WTC11 (cell line): ENCODE results near the gene SLCO4A1. TPM values are rescaled to one million over a fixed set of nuclear protein-coding genes. Genes with fewer than 3 reads are reported as not detected.

ENCODE experiments used
- ATAC-seq: fragments of 200-7000 bp; cut with Tn5 transposase; 2 replicates; pipeline ENCODE4 v1.10.0; 2021; ENCODE audit warnings: mild to moderate bottlenecking, moderate library complexity
- CTCF ChIA-PET: fragments of 300-600 bp; sonication (Branson Sonifier 250); formaldehyde crosslinking; loops from one replicate; lab custom pipeline; 2021; ENCODE audit warnings: antibody characterized with exemption; lab: Charles Lee
- POLR2A ChIA-PET: fragments of 350-600 bp; sonication (Branson Sonifier 250); formaldehyde crosslinking; loops from one replicate; lab custom pipeline; 2021; ENCODE audit warnings: antibody characterized with exemption; lab: Charles Lee
- DNase-seq: peaks from one replicate; pipeline ENCODE4 v3.0.0; 2021; ENCODE audit warnings: low spot score
- H3K27ac Mint-ChIP-seq: 2 replicates; pipeline ENCODE4 v1.8.0; 2021; ENCODE audit warnings: mixed read lengths
- H3K27me3 Mint-ChIP-seq: 2 replicates; pipeline ENCODE4 v1.8.0; 2021; ENCODE audit warnings: low read depth, mild to moderate bottlenecking, moderate library complexity, mixed read lengths
- H3K36me3 Mint-ChIP-seq: 2 replicates; pipeline ENCODE4 v1.8.0; 2021; ENCODE audit warnings: mixed read lengths
- H3K4me1 Mint-ChIP-seq: 2 replicates; pipeline ENCODE4 v1.8.0; 2022; ENCODE audit warnings: mixed read lengths
- H3K4me3 Mint-ChIP-seq: 2 replicates; pipeline ENCODE4 v1.8.0; 2021; ENCODE audit warnings: mild to moderate bottlenecking, moderate library complexity, mixed read lengths
- H3K9me3 Mint-ChIP-seq: 2 replicates; pipeline ENCODE4 v1.8.0; 2021; ENCODE audit warnings: mixed read lengths
- ATF2 ChIP-seq: sonication (generic); formaldehyde crosslinking; IDR thresholded peaks from 2 replicates; pipeline ENCODE4 v1.8.1; 2022; ENCODE audit warnings: low read depth, missing genetic modification reagents, borderline replicate concordance
- ATF3 ChIP-seq: sonication (generic); formaldehyde crosslinking; conservative IDR thresholded peaks from 2 replicates; pipeline ENCODE4 v1.8.1; 2022; ENCODE audit warnings: mild to moderate bottlenecking, missing genetic modification reagents
- ATF6 ChIP-seq: sonication (generic); formaldehyde crosslinking; IDR thresholded peaks from 2 replicates; pipeline ENCODE4 v1.8.1; 2023; ENCODE audit warnings: mild to moderate bottlenecking, missing genetic modification reagents
- CDX4 ChIP-seq: fragments of 250-450 bp; sonication (Bioruptor Pico); IDR thresholded peaks from 2 replicates; pipeline ENCODE4 v1.9.0; 2021; ENCODE audit warnings: moderate library complexity, mild to moderate bottlenecking, inconsistent platforms, borderline replicate concordance
- ELF4 ChIP-seq: sonication (generic); formaldehyde crosslinking; IDR thresholded peaks from 2 replicates; pipeline ENCODE4 v1.8.1; 2022; ENCODE audit warnings: low read depth, mild to moderate bottlenecking, moderate library complexity, missing genetic modification reagents
- ETV6 ChIP-seq: sonication (generic); formaldehyde crosslinking; IDR thresholded peaks from 2 replicates; pipeline ENCODE4 v1.8.1; 2022; ENCODE audit warnings: mild to moderate bottlenecking, missing genetic modification reagents
- GABPB1 ChIP-seq: sonication (generic); formaldehyde crosslinking; IDR thresholded peaks from 2 replicates; pipeline ENCODE4 v1.8.1; 2023; ENCODE audit warnings: mild to moderate bottlenecking, missing genetic modification reagents
- NFATC4 ChIP-seq: fragments of 250-450 bp; sonication (Bioruptor Pico); IDR thresholded peaks from 2 replicates; pipeline ENCODE4 v1.9.0; 2021; ENCODE audit warnings: mild to moderate bottlenecking
- NR2C2 ChIP-seq: sonication (generic); formaldehyde crosslinking; IDR thresholded peaks from 2 replicates; pipeline ENCODE4 v1.8.0; 2022; ENCODE audit warnings: mild to moderate bottlenecking, missing genetic modification reagents
- SP1 ChIP-seq: sonication (generic); formaldehyde crosslinking; conservative IDR thresholded peaks from 2 replicates; pipeline ENCODE4 v1.8.1; 2022; ENCODE audit warnings: missing genetic modification reagents
- ZBTB43 ChIP-seq: sonication (generic); formaldehyde crosslinking; IDR thresholded peaks from 2 replicates; pipeline ENCODE4 v1.8.1; 2023; ENCODE audit warnings: mild to moderate bottlenecking, missing genetic modification reagents
- ZNF121 ChIP-seq: sonication (generic); formaldehyde crosslinking; IDR thresholded peaks from 2 replicates; pipeline ENCODE4 v1.8.0; 2023; ENCODE audit warnings: missing genetic modification reagents
- ZNF219 ChIP-seq: sonication (generic); formaldehyde crosslinking; IDR thresholded peaks from 2 replicates; pipeline ENCODE4 v1.8.0; 2023; ENCODE audit warnings: missing genetic modification reagents, mild to moderate bottlenecking, borderline replicate concordance
- ZNF396 ChIP-seq: fragments of 250-450 bp; sonication (Bioruptor Pico); IDR thresholded peaks from 2 replicates; pipeline ENCODE4 v1.8.0; 2021; ENCODE audit warnings: mild to moderate bottlenecking, moderate library complexity, borderline replicate concordance
- ZNF416 ChIP-seq: fragments of 250-450 bp; sonication (Bioruptor Pico); IDR thresholded peaks from 2 replicates; pipeline ENCODE4 v1.9.0; 2021; ENCODE audit warnings: mild to moderate bottlenecking, inconsistent platforms
- ZNF532 ChIP-seq: fragments of 250-450 bp; sonication (Bioruptor Pico); IDR thresholded peaks from 2 replicates; pipeline ENCODE4 v1.9.0; 2021; ENCODE audit warnings: mild to moderate bottlenecking, borderline replicate concordance
- ZSCAN18 ChIP-seq: fragments of 250-450 bp; sonication (Bioruptor Pico); IDR thresholded peaks from 2 replicates; pipeline ENCODE4 v2.1.2; 2022; ENCODE audit warnings: mild to moderate bottlenecking, moderate library complexity
- total RNA-seq: library from RNA; stranded (reverse); gene quantifications from 3 replicates; pipeline ENCODE4 v1.2.3, GENCODE V29; 2021

Gene SLCO4A1
- total RNA-seq, 1 experiment from 2014 or later, result 19.9 TPM

- no peak for TF ChIP-seq ATF6 (CRISPR knock-in tag)
- TF ChIP-seq ETV6 (CRISPR knock-in tag), result no peak
- peak; percentile 46 for TF ChIP-seq GABPB1 (CRISPR knock-in tag)
- TF ChIP-seq ZNF121 (CRISPR knock-in tag), result peak; percentile 97
- Mint-ChIP-seq H3K36me3 (no peaks in the 10 kb centered on the region), H3K27ac (peak overlapping the region; percentile 80), H3K4me1 (peaks cover 25% of the 10 kb centered on the region), H3K27me3 (no peaks in the 10 kb centered on the region), H3K9me3 (no peaks in the 10 kb centered on the region), H3K4me3 (peak overlapping the region; percentile 46)
- DNase-seq, result peak; percentile 90
- POLR2A ChIA-PET, result no interaction called here
- CTCF ChIA-PET, result interaction anchor here (0.8 to 1.6 kb wide), 7 partner anchors 84 to 214 kb away, joined by 3 to 10 read pairs (median 4); no protein-coding TSS in a partner anchor
- ATAC-seq, result peak; percentile 93
Observed at GRCh38 chr20:62623488-62624324, 18.6 kb upstream of the SLCO4A1 start.

GRCh38 chr20:62624325-62624690 is 18.0 kb upstream of the SLCO4A1 start:
- DNase-seq, result no peak
- CTCF ChIA-PET, result interaction anchor here (1.0 to 3.0 kb wide), 4 partner anchors 8 to 108 kb away, joined by 3 to 12 read pairs (median 4); no protein-coding TSS in a partner anchor
- Mint-ChIP-seq H3K36me3 (no peaks in the 10 kb centered on the region), H3K4me3 (no peak overlapping the region), H3K4me1 (peaks cover 20% of the 10 kb centered on the region), H3K27ac (no peak overlapping the region), H3K9me3 (no peaks in the 10 kb centered on the region), H3K27me3 (no peaks in the 10 kb centered on the region)
- TF ChIP-seq ZNF396, result no peak
- TF ChIP-seq ATF2 (CRISPR knock-in tag), result no peak
- no peak for TF ChIP-seq NR2C2 (CRISPR knock-in tag)
- no peak for TF ChIP-seq CDX4 (CRISPR knock-in tag)
- no peak for TF ChIP-seq ELF4
- no peak for TF ChIP-seq SP1 (CRISPR knock-in tag)
- TF ChIP-seq ZNF532 (CRISPR knock-in tag), result no peak
- no peak for TF ChIP-seq NFATC4 (CRISPR knock-in tag)
- TF ChIP-seq ZNF219 (CRISPR knock-in tag), result no peak
- TF ChIP-seq ZNF416 (CRISPR knock-in tag), result no peak
- TF ChIP-seq ZSCAN18, result no peak
- no peak for TF ChIP-seq ATF3 (CRISPR knock-in tag)
- TF ChIP-seq ZBTB43 (CRISPR knock-in tag), result no peak
- TF ChIP-seq, all 79 proteins: peak for 0
- POLR2A ChIA-PET, result no interaction called here
- peak; percentile 47 for ATAC-seq
